ENCODE data around the gene FBLN7.

GRCh38 chr2:112138159-112139032 lies at the start of gene FBLN7:
- TF ChIP-seq CTCF (IDR thresholded peaks at IDR 0.05): no peak
- TF ChIP-seq POLR2A (IDR thresholded peaks at IDR 0.05): no peak

Measured in right lobe of liver (tissue), 4 donors.